Measurements from ENCODE around the gene CDCA5. TPM values are rescaled to one million over a fixed set of nuclear protein-coding genes. Genes with fewer than 3 reads are reported as not detected.

Gene CDCA5
- total and polyA plus RNA-seq, 2 of the 4 experiments (the other 2 are of a cell fraction) = 9.1 to 14.0 TPM

DNA sequence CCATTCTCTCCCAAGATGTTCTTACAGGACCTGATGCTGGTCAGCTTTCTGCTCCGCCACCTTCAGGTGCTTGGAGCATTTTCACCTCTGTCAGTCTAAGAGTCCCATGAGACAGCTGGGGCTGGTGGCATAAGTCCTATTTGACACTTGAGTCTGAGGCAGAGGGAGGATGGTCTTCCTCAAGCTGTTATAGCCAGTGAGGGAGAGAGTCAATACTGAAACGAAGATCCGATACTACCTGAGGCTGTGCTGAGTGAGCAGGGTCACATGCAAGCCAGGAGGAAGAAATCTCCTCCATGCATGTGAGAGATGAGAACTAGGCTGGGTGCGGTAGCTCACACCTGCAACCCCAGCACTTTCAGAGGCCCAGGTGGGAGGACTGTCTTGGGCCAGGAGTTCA lies 5.8 kb upstream of the CDCA5 start:
- Histone ChIP-seq H3K9me1 (ENCODE audit: insufficient read depth, low read length) (no peaks in the 10 kb centered on the region), H3K9ac (ENCODE audit: low read depth, low read length) (no peak overlapping the region), H2AK9ac (replicated peaks; ENCODE audit: low read depth, low read length, poor library complexity) (peak overlapping the region; percentile 34), H3K9me3 (ENCODE audit: control insufficient read depth, insufficient read depth, low read length) (no peaks in the 10 kb centered on the region), H2BK15ac (ENCODE audit: low read depth, low read length) (no peak overlapping the region), H2BK120ac (ENCODE audit: low read depth, low read length) (no peak overlapping the region), H3K4me2 (ENCODE audit: low read depth, low read length) (no peak overlapping the region), H3K18ac (ENCODE audit: low read depth, low read length) (no peak overlapping the region), H3K27me3 (ENCODE audit: control insufficient read depth, insufficient read depth, low read length) (no peaks in the 10 kb centered on the region), H3K23ac (ENCODE audit: low read depth, low read length) (no peak overlapping the region), H3K79me1 (ENCODE audit: low read depth in 1 of 2, low read length in 2 of 2) (peaks cover 16 to 18% of the 10 kb centered on the region in 2 experiments), H4K8ac (ENCODE audit: low read depth in 2 of 2, low read length in 2 of 2) (no peak overlapping the region), H4K91ac (ENCODE audit: insufficient read depth, low read depth, low read length) (no peak overlapping the region), H3K4me3 (ENCODE audit: insufficient read depth, low read depth, low read length) (no peak overlapping the region), H2BK20ac (ENCODE audit: low read depth, low read length) (no peak overlapping the region), H2AFZ (replicated peaks; ENCODE audit: low read length, poor library complexity) (no peak overlapping the region), H2BK5ac (ENCODE audit: low read depth, low read length, poor library complexity, severe bottlenecking) (no peak overlapping the region), H2AK5ac (ENCODE audit: low read depth, low read length) (no peak overlapping the region), H3K56ac (ENCODE audit: extremely low read depth, insufficient read depth, low read length) (no peak overlapping the region), H3K4me1 (ENCODE audit: control insufficient read depth, insufficient read depth, low read length) (peaks cover 4% of the 10 kb centered on the region; the same call in 1 of the 2 replicates), H4K20me1 (ENCODE audit: insufficient read depth, low read length) (no peaks in the 10 kb centered on the region; the same call in 1 of the 2 replicates), H3K14ac (replicated peaks; ENCODE audit: low read depth, low read length) (no peak overlapping the region), H3K4ac (ENCODE audit: low read depth, low read length) (no peak overlapping the region), H3K36me3 (ENCODE audit: control insufficient read depth, insufficient read depth, low read length) (peaks cover 35% of the 10 kb centered on the region), H4K5ac (ENCODE audit: low read depth, low read length) (no peak overlapping the region), H3K27ac (ENCODE audit: insufficient read depth, low read length) (no peak overlapping the region)
- intact Hi-C loops (cut with micrococcal nuclease) = no loop called here
- WGBS, 2 experiments (ENCODE audit: extremely low coverage in 2 of 2, insufficient read length in 1 of 2) = 100% methylated on average over 1 of the region's 4 CpGs; no CpG with 5 or more reads in 1 of the 2 experiments
- ChIA-PET POLR2A (ENCODE audit: unreplicated experiment) (no interaction called here), CTCF (no interaction called here)
- in situ Hi-C loops (cut with MboI; ENCODE audit: low sequenced_read_pairs) = no loop called here
- dilution Hi-C loops (cut with HindIII; ENCODE audit: low sequenced_read_pairs, unreplicated experiment) = no loop called here
- no TSS peak for BruUV-seq (replicated peaks)
- ATAC-seq (ENCODE audit: low read depth) (no peak), DNase-seq (no peak)
- TF ChIP-seq CEBPB (IDR thresholded peaks at IDR 0.05; ENCODE audit: low read depth, low read length) (no peak), BHLHE40 (IDR thresholded peaks at IDR 0.05; ENCODE audit: low read depth, low read length) (no peak), MAFK (IDR thresholded peaks at IDR 0.05; ENCODE audit: low read depth, low read length) (no peak), CHD1 (IDR thresholded peaks at IDR 0.05; ENCODE audit: low read depth, low read length) (no peak), RAD21 (IDR thresholded peaks at IDR 0.05; ENCODE audit: low read length) (no peak), FOS (IDR thresholded peaks at IDR 0.05; ENCODE audit: low read depth, low read length) (no peak), MAZ (IDR thresholded peaks at IDR 0.05; ENCODE audit: borderline replicate concordance, low read depth, low read length) (no peak), RCOR1 (IDR thresholded peaks at IDR 0.05; ENCODE audit: insufficient replicate concordance, low read length) (no peak), MXI1 (IDR thresholded peaks at IDR 0.05; ENCODE audit: borderline replicate concordance, low read depth, low read length) (no peak)
- TF ChIP-seq, protein P1, sequence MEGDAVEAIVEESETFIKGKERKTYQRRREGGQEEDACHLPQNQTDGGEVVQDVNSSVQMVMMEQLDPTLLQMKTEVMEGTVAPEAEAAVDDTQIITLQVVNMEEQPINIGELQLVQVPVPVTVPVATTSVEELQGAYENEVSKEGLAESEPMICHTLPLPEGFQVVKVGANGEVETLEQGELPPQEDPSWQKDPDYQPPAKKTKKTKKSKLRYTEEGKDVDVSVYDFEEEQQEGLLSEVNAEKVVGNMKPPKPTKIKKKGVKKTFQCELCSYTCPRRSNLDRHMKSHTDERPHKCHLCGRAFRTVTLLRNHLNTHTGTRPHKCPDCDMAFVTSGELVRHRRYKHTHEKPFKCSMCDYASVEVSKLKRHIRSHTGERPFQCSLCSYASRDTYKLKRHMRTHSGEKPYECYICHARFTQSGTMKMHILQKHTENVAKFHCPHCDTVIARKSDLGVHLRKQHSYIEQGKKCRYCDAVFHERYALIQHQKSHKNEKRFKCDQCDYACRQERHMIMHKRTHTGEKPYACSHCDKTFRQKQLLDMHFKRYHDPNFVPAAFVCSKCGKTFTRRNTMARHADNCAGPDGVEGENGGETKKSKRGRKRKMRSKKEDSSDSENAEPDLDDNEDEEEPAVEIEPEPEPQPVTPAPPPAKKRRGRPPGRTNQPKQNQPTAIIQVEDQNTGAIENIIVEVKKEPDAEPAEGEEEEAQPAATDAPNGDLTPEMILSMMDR (conservative IDR thresholded peaks at IDR 0.05; ENCODE audit: low read depth, low read length) = no peak
- TF ChIP-seq, protein P2, sequence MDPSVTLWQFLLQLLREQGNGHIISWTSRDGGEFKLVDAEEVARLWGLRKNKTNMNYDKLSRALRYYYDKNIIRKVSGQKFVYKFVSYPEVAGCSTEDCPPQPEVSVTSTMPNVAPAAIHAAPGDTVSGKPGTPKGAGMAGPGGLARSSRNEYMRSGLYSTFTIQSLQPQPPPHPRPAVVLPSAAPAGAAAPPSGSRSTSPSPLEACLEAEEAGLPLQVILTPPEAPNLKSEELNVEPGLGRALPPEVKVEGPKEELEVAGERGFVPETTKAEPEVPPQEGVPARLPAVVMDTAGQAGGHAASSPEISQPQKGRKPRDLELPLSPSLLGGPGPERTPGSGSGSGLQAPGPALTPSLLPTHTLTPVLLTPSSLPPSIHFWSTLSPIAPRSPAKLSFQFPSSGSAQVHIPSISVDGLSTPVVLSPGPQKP (IDR thresholded peaks at IDR 0.05; ENCODE audit: borderline replicate concordance, low read depth, low read length) = no peak
